K562 (cell line): ENCODE measurements around the gene SNCA. TPM values are rescaled to one million over a fixed set of nuclear protein-coding genes. Genes with fewer than 3 reads are reported as not detected.

Experiments
- ATAC-seq: fragments of 200-7000 bp; cut with Tn5 transposase; 3 replicates; pipeline ENCODE4 v1.9.1; 2020; ENCODE audit warnings: moderate library complexity
- BruUV-seq: library from RNA; stranded (reverse); fragments of 400-500 nt; replicated peaks from 2 replicates; lab custom pipeline; 2021; lab: Mats Ljungman, UMichigan
- CTCF ChIA-PET: fragments of 300-600 bp; formaldehyde crosslinking; extraction: SDS; loops from one replicate; lab custom pipeline; 2021; ENCODE audit warnings: low intra/inter-chr PET ratio; lab: Yijun Ruan, JAX
- POLR2A ChIA-PET: fragments of 300-600, 350-650 bp; sonication (Branson Sonifier 250); formaldehyde crosslinking; extraction: SDS; loops from one replicate; lab custom pipeline; 2021; ENCODE audit warnings: antibody characterized with exemption, inconsistent platforms; lab: Yijun Ruan, JAX
- DNase-seq, 4 experiments: peaks; one replicate each; pipeline versions ENCODE4 v3.0.0 to v3.0.0-alpha.2; 2011 to 2018; ENCODE audit warnings: low spot score in 3 of 4, mixed read lengths in 3 of 4; ENCODE audit errors: extremely low read depth in 1 of 4
- FAIRE-seq: peaks from 2 replicates; lab custom pipeline; 2011; peaks lifted over from hg19 to GRCh38; lab: Jason Lieb, UNC
- H2AFZ ChIP-seq: 2 replicates; pipeline ENCODE4 v1.6.0; 2011; ENCODE audit warnings: low read depth, low read length, control low read depth, inconsistent platforms
- H3K27ac ChIP-seq: fragments of 200-600 bp; 3 replicates; pipeline ENCODE4 v1.8.0; 2011; ENCODE audit warnings: low read depth, mild to moderate bottlenecking, control low read depth, inconsistent platforms, low read length, moderate library complexity, mixed read lengths; ENCODE audit errors: extremely low read depth
- H3K27me3 ChIP-seq, 2 experiments: fragments of 300-600 bp in 1 of 2; 2 replicates in 1 of 2; 3 replicates in 1 of 2; pipeline versions ENCODE4 v1.6.0 to v1.8.0; 2011; ENCODE audit warnings: inconsistent platforms in 2 of 2, low read length in 2 of 2, mild to moderate bottlenecking in 1 of 2, mixed read lengths in 1 of 2, moderate library complexity in 1 of 2; ENCODE audit not compliant: control insufficient read depth in 2 of 2, insufficient read depth in 2 of 2
- H3K36me3 ChIP-seq: fragments of 300-600 bp; 3 replicates; pipeline ENCODE4 v1.8.0; 2011; ENCODE audit warnings: mild to moderate bottlenecking, low read length, inconsistent platforms; ENCODE audit not compliant: control insufficient read depth, insufficient read depth
- H3K4me1 ChIP-seq, 2 experiments: fragments of 200-600 bp in 1 of 2; replicated peaks in 1 of 2; 2 replicates in 1 of 2; 3 replicates in 1 of 2; pipeline versions ENCODE4 v1.5.1 to v1.8.0; 2011; ENCODE audit warnings: inconsistent platforms in 2 of 2, low read length in 2 of 2, mild to moderate bottlenecking in 1 of 2, mixed read lengths in 1 of 2, moderate library complexity in 1 of 2; ENCODE audit not compliant: control insufficient read depth in 2 of 2, insufficient read depth in 2 of 2
- H3K4me2 ChIP-seq: 2 replicates; pipeline ENCODE4 v1.6.1; 2011; ENCODE audit warnings: low read length, control low read depth, inconsistent platforms, mixed read lengths; ENCODE audit not compliant: insufficient read depth
- H3K4me3 ChIP-seq: fragments of 200-600 bp; sonication (generic), shearing (Covaris generic); 2 replicates; pipeline ENCODE4 v1.5.1; 2016; ENCODE audit warnings: control low read depth, inconsistent platforms
- H3K79me2 ChIP-seq: fragments of 200-600 bp; 3 replicates; pipeline ENCODE4 v1.8.0; 2011; ENCODE audit warnings: low read length, inconsistent platforms; ENCODE audit not compliant: control insufficient read depth, insufficient read depth
- H3K9ac ChIP-seq, 2 experiments: 2 replicates each; pipeline versions ENCODE4 v1.6.0 to v1.6.1; 2011; ENCODE audit warnings: low read depth in 2 of 2, low read length in 2 of 2, control low read depth in 1 of 2, inconsistent platforms in 1 of 2, mild to moderate bottlenecking in 1 of 2, mixed read lengths in 1 of 2; ENCODE audit not compliant: insufficient read depth in 1 of 2
- H3K9me1 ChIP-seq: one replicate; pipeline ENCODE4 v1.6.0; 2011; ENCODE audit warnings: inconsistent platforms, mild to moderate bottlenecking, low read length, moderate library complexity; ENCODE audit not compliant: control insufficient read depth, insufficient read depth
- H3K9me3 ChIP-seq: replicated peaks from 2 replicates; pipeline ENCODE4 v1.5.1; 2011; ENCODE audit warnings: low read depth, low read length, inconsistent platforms; ENCODE audit not compliant: control insufficient read depth, insufficient read depth
- H4K20me1 ChIP-seq: replicated peaks from 2 replicates; pipeline ENCODE4 v1.6.1; 2011; ENCODE audit warnings: low read length, inconsistent platforms, mixed read lengths; ENCODE audit not compliant: control insufficient read depth, insufficient read depth
- CBX1 ChIP-seq: sonication (generic); IDR thresholded peaks from 2 replicates; pipeline ENCODE4 v1.6.1; 2016; ENCODE audit warnings: antibody characterized with exemption, low read depth, mild to moderate bottlenecking
- CHD2 ChIP-seq: IDR thresholded peaks from 2 replicates; pipeline ENCODE4 v1.6.1; 2011; ENCODE audit warnings: low read depth, low read length
- E2F5 ChIP-seq: sonication (generic); formaldehyde crosslinking; IDR thresholded peaks from 2 replicates; pipeline ENCODE4 v1.8.0; 2022; ENCODE audit warnings: mild to moderate bottlenecking, missing genetic modification reagents
- ESRRB ChIP-seq: fragments of 250-450 bp; sonication (Bioruptor Pico); IDR thresholded peaks from 2 replicates; pipeline ENCODE4 v1.5.0; 2020; ENCODE audit warnings: mild to moderate bottlenecking, moderate library complexity, borderline replicate concordance
- HMG20A ChIP-seq: fragments of 450-650 bp; formaldehyde crosslinking; conservative IDR thresholded peaks from 2 replicates; pipeline ENCODE4 v1.4.0; 2020; ENCODE audit warnings: mild to moderate bottlenecking, mixed read lengths
- LCOR ChIP-seq: sonication (generic); formaldehyde crosslinking; IDR thresholded peaks from 2 replicates; pipeline ENCODE4 v1.8.0; 2022; ENCODE audit warnings: mild to moderate bottlenecking, missing genetic modification reagents
- PBX2 ChIP-seq, 2 experiments: IDR thresholded peaks in 1 of 2; conservative IDR thresholded peaks in 1 of 2; 2 replicates each; pipeline ENCODE4 v1.6.1; 2016; ENCODE audit warnings: low read depth in 2 of 2, mild to moderate bottlenecking in 1 of 2, missing compliant biosample characterization in 1 of 2, missing genetic modification characterization in 1 of 2, moderate library complexity in 1 of 2
- PKNOX1 ChIP-seq: fragments of 450-650 bp; IDR thresholded peaks from 2 replicates; pipeline ENCODE4 v1.6.1; 2016
- RB1 ChIP-seq: fragments of 450-650 bp; IDR thresholded peaks from 2 replicates; pipeline ENCODE4 v1.6.1; 2017; ENCODE audit warnings: low read depth, mild to moderate bottlenecking
- TRIM25 ChIP-seq: fragments of 450-650 bp; IDR thresholded peaks from 2 replicates; pipeline ENCODE4 v1.7.0; 2016; ENCODE audit warnings: borderline replicate concordance
- ZBTB12 ChIP-seq: fragments of 250-450 bp; sonication (Bioruptor Pico); IDR thresholded peaks from 2 replicates; pipeline ENCODE4 v1.4.0; 2020
- ZNF280A ChIP-seq: fragments of 450-650 bp; IDR thresholded peaks from 2 replicates; pipeline ENCODE4 v1.6.1; 2018; ENCODE audit warnings: mild to moderate bottlenecking, low read depth; ENCODE audit not compliant: partially characterized antibody
- ZNF551 ChIP-seq: fragments of 250-450 bp; sonication (Bioruptor Pico); IDR thresholded peaks from 2 replicates; pipeline ENCODE4 v1.5.0; 2021; ENCODE audit warnings: mild to moderate bottlenecking, moderate library complexity
- ZNF77 ChIP-seq: fragments of 250-450 bp; sonication (Bioruptor Pico); IDR thresholded peaks from 2 replicates; pipeline ENCODE4 v1.5.0; 2020
- WGBS: fragments of 100-300 bp; shearing (Covaris generic); methylation state at CpG from one replicate; pipeline ENCODE4 v1.1.6; 2016; ENCODE audit warnings: low coverage, mixed read lengths; ENCODE audit not compliant: insufficient coverage; ENCODE audit errors: missing lambda C conversion rate; 5-methylcytosine and 5-hydroxymethylcytosine counted together
- in situ Hi-C: fragments of 300-500 bp; cut with MboI; formaldehyde crosslinking; loops from 4 replicates; pipeline ENCODE4 v1.15.0; 2018; ENCODE audit warnings: inconsistent platforms, mixed read lengths
- intact Hi-C: fragments of 100-400 bp; cut with micrococcal nuclease; formaldehyde crosslinking; loops from 2 replicates; pipeline ENCODE4 v1.14.2; 2022
- polyA plus RNA-seq, 8 experiments: library from polyadenylated mRNA; depleted of rRNA in 4 of 8; stranded (reverse) in 5 of 8; unstranded in 3 of 8; fragments of >200 nt; fragmentation: Nextera tagmentation in 2 of 8; fragmentation: Illumina TruSeq in 1 of 8; extraction: Ambion mirVana in 2 of 8; extraction: Trizol in 1 of 8; gene quantifications; 2 replicates each; pipeline versions ENCODE4 v1.2.1 to v1.2.3, GENCODE V29; 2011 to 2014; ENCODE audit warnings: inconsistent platforms in 1 of 8, missing spikeins in 1 of 8
- total RNA-seq, 7 experiments: library from RNA; depleted of rRNA in 6 of 7; stranded (reverse); fragments of >200 nt in 6 of 7; fragmentation: Illumina TruSeq in 2 of 7; extraction: Trizol in 2 of 7; gene quantifications; 2 replicates each; pipeline versions ENCODE4 v1.2.1 to v1.2.3, GENCODE V29; 2011 to 2021; ENCODE audit warnings: low replicate concordance in 1 of 7

SNCA gene
- total and polyA plus RNA-seq, 9 of the 15 experiments (the other 6 are each of a cell fraction or from before 2014, with no cell fraction given) = 1.7 to 12.6 (median 3.6) TPM

GRCh38 chr4:89716893-89717292 is 120.1 kb downstream of the SNCA start:
- no TSS peak for BruUV-seq
- TF ChIP-seq HMG20A (CRISPR knock-in tag) = no peak
- no peak for TF ChIP-seq CBX1
- TF ChIP-seq ZNF551 (CRISPR knock-in tag) = no peak
- TF ChIP-seq ZNF77 = no peak
- no peak for TF ChIP-seq ZBTB12 (CRISPR knock-in tag)
- no peak for TF ChIP-seq RB1
- no peak for TF ChIP-seq ZNF280A
- no peak for TF ChIP-seq TRIM25
- no peak for TF ChIP-seq PKNOX1
- TF ChIP-seq E2F5 (CRISPR knock-in tag) = no peak
- no peak for TF ChIP-seq LCOR (CRISPR knock-in tag)
- no peak for TF ChIP-seq ESRRB (CRISPR knock-in tag)
- no peak for TF ChIP-seq PBX2 (CRISPR knock-in tag; IDR thresholded peaks at IDR 0.05; ENCODE audit: low read depth)
- no peak for TF ChIP-seq PBX2 (tag; conservative IDR thresholded peaks at IDR 0.05; ENCODE audit: low read depth)
- TF ChIP-seq CHD2 = no peak

More at GRCh38 chr4:89716893-89717292, 120.1 kb downstream of the SNCA start:
- Histone ChIP-seq H2AFZ (no peak overlapping the region), H3K36me3 (no peaks in the 10 kb centered on the region), H3K27ac (no peak overlapping the region), H4K20me1 (no peaks in the 10 kb centered on the region), H3K9me3 (no peaks in the 10 kb centered on the region), H3K79me2 (no peaks in the 10 kb centered on the region), H3K27me3 (no peaks in the 10 kb centered on the region), H3K9ac (no peak overlapping the region), H3K4me1 (no peaks in the 10 kb centered on the region), H3K4me2 (no peak overlapping the region), H3K4me3 (no peak overlapping the region), H3K9me1 (no peaks in the 10 kb centered on the region)
- intact Hi-C loops = no loop called here
- POLR2A ChIA-PET = no interaction called here
- in situ Hi-C loops = no loop called here
- no peak for DNase-seq
- CTCF ChIA-PET = no interaction called here
- no peak for ATAC-seq
- 4% methylated on average over 6 of the region's 6 CpGs for WGBS
- no peak for FAIRE-seq
